Gastroesophageal sphincter (tissue), 4 donors: ENCODE data around the gene ERG. TPM values are rescaled to one million over a fixed set of nuclear protein-coding genes. Genes with fewer than 3 reads are reported as not detected.

Experiments
- ATAC-seq: fragments of 150-250 bp; one replicate; pipeline ENCODE4 v1.9.1; 2016; ENCODE audit warnings: mild to moderate bottlenecking, moderate library complexity
- H3K27ac ChIP-seq, 4 donors: fragments of 200-600 bp; sonication (generic) in 3 of 4; 1 replicate in 3 of 4; 2 replicates in 1 of 4; pipeline ENCODE4 v1.5.1; 2016 to 2019
- H3K27me3 ChIP-seq: fragments of 200-600 bp; sonication (generic); one replicate; pipeline ENCODE4 v1.5.1; 2019
- H3K36me3 ChIP-seq, 2 donors: fragments of 200-600 bp; sonication (generic); one replicate each; pipeline ENCODE4 v1.5.1; 2019; ENCODE audit warnings: control low read depth in 1 of 2
- H3K4me1 ChIP-seq, 3 donors: fragments of 200-600 bp; sonication (generic); 1 replicate in 2 of 3; 2 replicates in 1 of 3; pipeline ENCODE4 v1.5.1; 2016 to 2019; ENCODE audit warnings: control low read depth in 2 of 3
- H3K4me3 ChIP-seq, 2 donors: fragments of 200-600 bp; sonication (generic); one replicate each; pipeline ENCODE4 v1.5.1; 2019; ENCODE audit warnings: mild to moderate bottlenecking in 1 of 2, moderate library complexity in 1 of 2
- H3K9me3 ChIP-seq, 3 donors: fragments of 200-600 bp; sonication (generic); one replicate each; pipeline ENCODE4 v1.5.1; 2017 to 2019; ENCODE audit warnings: control low read depth in 2 of 3
- CTCF ChIP-seq, 4 experiments: fragments of 200-600 bp in 2 of 4; fragments of 450-650 bp in 2 of 4; sonication (generic) in 1 of 4; IDR thresholded peaks; one replicate each; pipeline ENCODE4 v1.5.1; 2017 to 2019; ENCODE audit warnings: antibody characterized with exemption in 4 of 4, mild to moderate bottlenecking in 2 of 4, moderate library complexity in 2 of 4
- EP300 ChIP-seq: sonication (generic); formaldehyde crosslinking; IDR thresholded peaks from one replicate; pipeline ENCODE4 v1.6.1; 2017; ENCODE audit warnings: antibody characterized with exemption, mild to moderate bottlenecking
- POLR2A ChIP-seq, 2 donors: fragments of 450-650 bp; IDR thresholded peaks; one replicate each; pipeline ENCODE4 v1.6.1; 2017; ENCODE audit warnings: antibody characterized with exemption in 2 of 2, mild to moderate bottlenecking in 2 of 2, moderate library complexity in 1 of 2
- POLR2AphosphoS5 ChIP-seq: sonication (generic); formaldehyde crosslinking; IDR thresholded peaks from one replicate; pipeline ENCODE4 v1.6.1; 2017; ENCODE audit warnings: antibody characterized with exemption
- WGBS, 2 donors: methylation state at CpG; one replicate each; pipeline ENCODE4 v1.1.5; 2018; ENCODE audit warnings: low coverage in 1 of 2; 5-methylcytosine and 5-hydroxymethylcytosine counted together
- total RNA-seq, 4 donors: library from RNA; depleted of rRNA; stranded (reverse); fragments of >200 nt; gene quantifications; one replicate each; pipeline ENCODE4 v1.1.0, GENCODE V29; 2016

The ERG gene
- total RNA-seq = 10 to 100 TPM in 3 of 4 donors, 1 to 10 TPM in 1; 3.3 to 12.4 (median 10.9) TPM

DNA sequence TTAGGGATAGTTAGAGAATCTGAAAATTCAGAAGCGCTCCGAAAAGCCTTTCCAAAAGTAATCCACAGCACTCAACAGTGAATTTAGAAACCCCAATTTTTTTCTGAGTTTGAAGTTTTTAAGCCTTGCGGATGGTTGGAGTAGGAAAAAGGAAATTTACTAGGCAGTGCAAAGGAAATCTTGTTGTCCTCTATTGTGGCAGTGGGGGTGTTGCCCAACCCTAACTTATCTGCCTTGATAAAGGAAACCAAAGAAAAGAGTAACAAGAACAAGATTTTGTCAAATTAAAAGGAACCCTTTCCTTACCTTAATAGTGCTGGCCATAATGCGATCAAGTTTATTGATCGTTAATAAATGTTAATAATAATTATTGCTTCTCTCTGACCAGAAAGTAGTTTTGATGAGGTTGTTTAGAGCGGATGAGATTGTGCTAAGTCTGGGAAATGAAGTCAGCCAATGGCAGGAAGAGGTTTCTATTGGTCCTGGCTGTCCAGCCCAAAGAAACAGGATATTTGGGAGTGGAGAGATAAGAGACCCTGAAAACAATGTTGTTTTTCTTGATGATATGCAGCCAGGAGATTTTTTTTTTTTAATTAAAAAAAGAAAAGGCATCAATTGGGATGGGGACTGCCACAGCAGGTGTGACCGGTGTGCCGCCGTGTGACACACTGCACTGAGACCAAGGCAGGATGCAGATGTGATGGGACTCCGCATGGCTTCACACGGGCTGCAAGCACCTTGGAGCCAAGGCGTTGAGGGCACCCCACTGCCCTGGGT, at the start of gene ERG:
TSS of gene ERG (minus strand) at position 421 of the 777 bp plus-strand sequence. CDS start at position 324, 97 bp downstream.
- Histone ChIP-seq H3K4me3 (peak within 1 kb of the TSS; percentile 32 to 43), H3K27me3 (peaks cover 8% of the 10 kb centered on the region), H3K4me1 (no peaks in the 10 kb centered on the region), H3K36me3 (no peaks in the 10 kb centered on the region), H3K9me3 (no peaks in the 10 kb centered on the region), H3K27ac (peak within 1 kb of the TSS; percentile 48 to 73 (median 68))
- TF ChIP-seq POLR2AphosphoS5 = no peak
- TF ChIP-seq EP300 = no peak
- no peak for TF ChIP-seq CTCF (IDR thresholded peaks at IDR 0.05)
- TF ChIP-seq POLR2A (IDR thresholded peaks at IDR 0.05) = no peak
- peak; percentile 58 for ATAC-seq
- 70 to 79% methylated on average over 7 to 12 of the region's 12 CpGs for WGBS, 2 donors

DNA sequence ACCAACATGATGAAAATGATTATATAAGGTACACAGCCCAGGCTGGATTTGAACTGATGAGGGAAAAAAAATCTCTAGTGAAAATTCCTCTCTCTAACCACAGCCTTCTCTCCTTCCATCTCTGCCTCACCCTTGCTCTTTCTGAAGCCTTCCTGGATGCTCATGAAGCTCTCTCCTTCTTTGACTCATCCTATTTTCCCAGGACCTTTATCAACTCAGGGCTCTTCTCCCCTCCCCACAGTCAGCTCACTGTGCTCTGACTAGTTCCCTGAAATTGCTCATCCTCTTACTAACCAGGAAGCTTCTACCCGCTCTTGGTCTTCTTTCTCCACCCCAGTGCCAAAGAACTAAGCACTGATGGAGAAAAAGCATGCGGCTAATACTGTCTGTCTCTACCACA, 46.4 kb upstream of the ERG start:
- Histone ChIP-seq H3K4me3 (no peak overlapping the region), H3K9me3 (no peaks in the 10 kb centered on the region), H3K4me1 (no peaks in the 10 kb centered on the region), H3K27ac (no peak overlapping the region), H3K27me3 (peaks cover 20% of the 10 kb centered on the region), H3K36me3 (no peaks in the 10 kb centered on the region)
- ATAC-seq = no peak
- 65 to 95% methylated on average over 2 of the region's 2 CpGs for WGBS, 2 donors
- TF ChIP-seq EP300 = no peak
- TF ChIP-seq POLR2A (IDR thresholded peaks at IDR 0.05) = no peak
- TF ChIP-seq CTCF (IDR thresholded peaks at IDR 0.05) = no peak
- TF ChIP-seq POLR2AphosphoS5 = no peak

DNA sequence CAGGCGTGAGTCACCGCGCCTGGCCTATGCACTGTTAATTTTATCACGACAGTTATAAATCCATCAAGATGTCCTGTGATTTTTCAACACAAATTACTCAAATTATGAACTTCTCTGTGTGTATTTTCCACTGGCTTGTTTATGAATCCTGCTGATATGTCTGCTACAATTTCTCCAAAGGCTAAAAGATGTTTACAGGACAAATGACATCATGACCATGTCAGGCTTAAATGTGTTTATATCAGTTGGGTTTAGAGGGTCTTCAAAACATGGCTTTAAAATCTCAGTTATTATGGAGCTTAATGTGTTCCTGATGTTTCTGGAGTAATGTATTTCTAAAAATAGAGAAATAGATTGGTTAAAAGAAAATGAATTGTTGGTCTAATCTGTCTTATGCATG, 44.0 kb upstream of the ERG start:
- ATAC-seq = no peak
- H3K27me3 ChIP-seq = peaks cover 28% of the 10 kb centered on the region
- H3K27ac ChIP-seq = no peak overlapping the region
- no peaks in the 10 kb centered on the region for H3K36me3 ChIP-seq
- TF ChIP-seq POLR2A (IDR thresholded peaks at IDR 0.05) (no peak), POLR2AphosphoS5 (no peak), CTCF (IDR thresholded peaks at IDR 0.05) (no peak), EP300 (no peak)
- no peaks in the 10 kb centered on the region for H3K9me3 ChIP-seq
- no peaks in the 10 kb centered on the region for H3K4me1 ChIP-seq
- no peak overlapping the region for H3K4me3 ChIP-seq
- 8 to 35% methylated on average over 4 of the region's 4 CpGs for WGBS, 2 donors

GRCh38 chr21:38538353-38538752, 40.1 kb upstream of the ERG start:
- Histone ChIP-seq H3K9me3 (no peaks in the 10 kb centered on the region), H3K4me3 (no peak overlapping the region), H3K27me3 (peaks cover 20% of the 10 kb centered on the region), H3K4me1 (no peaks in the 10 kb centered on the region), H3K36me3 (no peaks in the 10 kb centered on the region), H3K27ac (no peak overlapping the region)
- ATAC-seq = no peak
- 50% methylated on average over 1 of the region's 1 CpG for WGBS, 2 donors
- TF ChIP-seq EP300 (no peak), POLR2AphosphoS5 (no peak), POLR2A (IDR thresholded peaks at IDR 0.05) (no peak), CTCF (IDR thresholded peaks at IDR 0.05) (no peak)

GRCh38 chr21:38534591-38534990, 36.3 kb upstream of the ERG start:
- Histone ChIP-seq H3K4me3 (no peak overlapping the region), H3K9me3 (no peaks in the 10 kb centered on the region), H3K4me1 (no peaks in the 10 kb centered on the region), H3K27me3 (peaks cover 16% of the 10 kb centered on the region), H3K27ac (no peak overlapping the region), H3K36me3 (no peaks in the 10 kb centered on the region)
- WGBS, 2 donors = 59 to 65% methylated on average over 3 of the region's 3 CpGs
- ATAC-seq = no peak
- TF ChIP-seq CTCF (IDR thresholded peaks at IDR 0.05) = no peak
- TF ChIP-seq POLR2AphosphoS5 = no peak
- no peak for TF ChIP-seq EP300
- no peak for TF ChIP-seq POLR2A (IDR thresholded peaks at IDR 0.05)
